ENCODE results near the gene ZNF672.

GRCh38 chr1:248844526-248844925 is 6.5 kb downstream of the ZNF672 start:
- no peak for TF ChIP-seq CTCF (conservative IDR thresholded peaks at IDR 0.05; ENCODE audit: low read depth, low read length)
- TF ChIP-seq ELK1 (IDR thresholded peaks at IDR 0.05; ENCODE audit: borderline replicate concordance, low read depth, low read length), result no peak
- TF ChIP-seq POLR2A (IDR thresholded peaks at IDR 0.05; ENCODE audit: low read depth, low read length), result no peak
- TF ChIP-seq MXI1 (IDR thresholded peaks at IDR 0.05; ENCODE audit: borderline replicate concordance, low read depth, low read length), result no peak
- no peak for TF ChIP-seq MAZ (IDR thresholded peaks at IDR 0.05; ENCODE audit: borderline replicate concordance, low read depth, low read length)
- TF ChIP-seq BHLHE40 (IDR thresholded peaks at IDR 0.05; ENCODE audit: low read depth, low read length), result no peak
- TF ChIP-seq MAFK (IDR thresholded peaks at IDR 0.05; ENCODE audit: low read depth, low read length), result no peak
- TF ChIP-seq SMC3 (IDR thresholded peaks at IDR 0.05; ENCODE audit: low read depth, low read length), result no peak
- TF ChIP-seq NFE2L2 (IDR thresholded peaks at IDR 0.05; ENCODE audit: low read depth, low read length), result no peak
- TF ChIP-seq RCOR1 (IDR thresholded peaks at IDR 0.05; ENCODE audit: insufficient replicate concordance, low read length), result no peak

Measured in IMR-90 (cell line).